Measurements from ENCODE around the gene FXYD7. TPM values are rescaled to one million over a fixed set of nuclear protein-coding genes. Genes with fewer than 3 reads are reported as not detected.

FXYD7 gene
- total and polyA plus RNA-seq, 2 of the 13 experiments (the other 11 are each of a cell fraction or from before 2014, with no cell fraction given): 0.55 TPM; not detected in 1

- no peak for TF ChIP-seq BCLAF1 (IDR thresholded peaks at IDR 0.05)
- peak; percentile 71; the same call in 1 of the 2 replicates for TF ChIP-seq ZNF501 (CRISPR knock-in tag; IDR thresholded peaks at IDR 0.05)
- 0 out of 2 replicates have a peak, but pooled peaks have one; percentile 25 for TF ChIP-seq THRA (CRISPR knock-in tag; IDR thresholded peaks at IDR 0.05; ENCODE audit: borderline replicate concordance)
- 0 out of 2 replicates have a peak, but pooled peaks have one; percentile 39 for TF ChIP-seq MXD4 (CRISPR knock-in tag; IDR thresholded peaks at IDR 0.05)
- TF ChIP-seq HIC2 (CRISPR knock-in tag; IDR thresholded peaks at IDR 0.05; ENCODE audit: low read depth): peak; percentile 78; the same call in 1 of the 2 replicates
- TF ChIP-seq ETV5 (CRISPR knock-in tag; IDR thresholded peaks at IDR 0.05; ENCODE audit: borderline replicate concordance): peak; percentile 65
- no peak for TF ChIP-seq E2F1 (CRISPR knock-in tag; IDR thresholded peaks at IDR 0.05)
- peak; percentile 18 for TF ChIP-seq HNRNPLL (IDR thresholded peaks at IDR 0.05; ENCODE audit: low read depth, low read length, poor library complexity, severe bottlenecking)
- TF ChIP-seq KAT2B (IDR thresholded peaks at IDR 0.05; ENCODE audit: borderline replicate concordance, low read depth, low read length): no peak
- no peak for TF ChIP-seq HNRNPUL1 (IDR thresholded peaks at IDR 0.05; ENCODE audit: low read depth, low read length)
- peak; percentile 85; the same call in 1 of the 2 replicates for TF ChIP-seq PCBP1 (IDR thresholded peaks at IDR 0.05; ENCODE audit: borderline replicate concordance, low read depth, low read length)
- TF ChIP-seq ZNF777 (CRISPR knock-in tag; IDR thresholded peaks at IDR 0.05): no peak
- no peak for TF ChIP-seq ZNF280B (CRISPR knock-in tag; IDR thresholded peaks at IDR 0.05; ENCODE audit: borderline replicate concordance)
- 0 out of 2 replicates have a peak, but pooled peaks have one; percentile 71 for TF ChIP-seq ATF6 (CRISPR knock-in tag; conservative IDR thresholded peaks at IDR 0.05)
- 0 out of 2 replicates have a peak, but pooled peaks have one; percentile 26 for TF ChIP-seq NCOR1 (IDR thresholded peaks at IDR 0.05; ENCODE audit: borderline replicate concordance, low read length)
- TF ChIP-seq ZNF878 (CRISPR knock-in tag; IDR thresholded peaks at IDR 0.05): peak; percentile 36; the same call in 1 of the 2 replicates
- TF ChIP-seq MED1 (CRISPR knock-in tag; IDR thresholded peaks at IDR 0.05): peak; percentile 78; the same call in 1 of the 2 replicates
- no peak for TF ChIP-seq ZNF562 (CRISPR knock-in tag; IDR thresholded peaks at IDR 0.05; ENCODE audit: borderline replicate concordance)
These were observed 7.6 kb upstream of the FXYD7 start (continued) for GRCh38 chr19:35135389-35135909.

Data from HepG2 (cell line).